Middle frontal gyrus (tissue), 1 donor: ENCODE data around the gene GPR63.

Experiments
- DNase-seq: peaks from one replicate; pipeline ENCODE4 v3.0.0-alpha.2; 2015; ENCODE audit warnings: low spot score; ENCODE audit errors: extremely low spot score

GPR63 gene

GRCh38 chr6:96821034-96821433 is 16.2 kb downstream of the GPR63 start:
- no peak for DNase-seq

GRCh38 chr6:96816301-96816817 is 20.9 kb downstream of the GPR63 start:
- DNase-seq, result no peak

- no peak for DNase-seq
Measured at GRCh38 chr6:96814625-96815024, 22.7 kb downstream of the GPR63 start.

GRCh38 chr6:96812077-96812703 is 25.1 kb downstream of the GPR63 start:
- DNase-seq, result no peak

GRCh38 chr6:96811670-96812069 is 25.6 kb downstream of the GPR63 start:
- no peak for DNase-seq

- no peak for DNase-seq
Measured at GRCh38 chr6:96811136-96811535, 26.1 kb downstream of the GPR63 start.

- no peak for DNase-seq
Measured at GRCh38 chr6:96809119-96809518, 28.2 kb downstream of the GPR63 start.

GRCh38 chr6:96803106-96803481 is 34.2 kb downstream of the GPR63 start:
- DNase-seq, result no peak

GRCh38 chr6:96795481-96795880 is 41.8 kb downstream of the GPR63 start:
- no peak for DNase-seq

- no peak for DNase-seq
Measured at GRCh38 chr6:96794980-96795379, 42.3 kb downstream of the GPR63 start.

GRCh38 chr6:96792561-96793190 is 44.6 kb downstream of the GPR63 start:
- DNase-seq, result no peak

- no peak for DNase-seq
Measured at GRCh38 chr6:96789871-96790270, 47.4 kb downstream of the GPR63 start.

GRCh38 chr6:96787846-96788580 is 49.3 kb downstream of the GPR63 start:
- no peak for DNase-seq

- DNase-seq, result no peak
Measured at GRCh38 chr6:96786336-96786735, 50.9 kb downstream of the GPR63 start.

- DNase-seq, result no peak
Measured at GRCh38 chr6:96784650-96785049, 52.6 kb downstream of the GPR63 start.

- DNase-seq, result no peak
Measured at GRCh38 chr6:96783307-96783706, 54.0 kb downstream of the GPR63 start.

GRCh38 chr6:96781557-96781956 is 55.7 kb downstream of the GPR63 start:
- no peak for DNase-seq

- DNase-seq, result no peak
Measured at GRCh38 chr6:96777113-96777512, 60.2 kb downstream of the GPR63 start.

- no peak for DNase-seq
Measured at GRCh38 chr6:96775727-96776400, 61.4 kb downstream of the GPR63 start.

- DNase-seq, result no peak
Measured at GRCh38 chr6:96766769-96767168, 70.5 kb downstream of the GPR63 start.

- no peak for DNase-seq
Measured at GRCh38 chr6:96762599-96762998, 74.7 kb downstream of the GPR63 start.

- DNase-seq, result no peak
Measured at GRCh38 chr6:96761794-96762193, 75.5 kb downstream of the GPR63 start.
